HEK293T (cell line): ENCODE results near the gene GALNT14.

Experiments used
- CTCF ChIA-PET: fragments of 350-600 bp; formaldehyde crosslinking; extraction: SDS; loops from one replicate; lab custom pipeline; 2021; ENCODE audit warnings: antibody characterized with exemption, inconsistent platforms; lab: Yijun Ruan, JAX
- POLR2A ChIA-PET: fragments of 350-600 bp; formaldehyde crosslinking; extraction: SDS; loops from one replicate; lab custom pipeline; 2020; ENCODE audit warnings: antibody characterized with exemption, inconsistent platforms; lab: Yijun Ruan, JAX
- DNase-seq: peaks from one replicate; pipeline ENCODE4 v3.0.0; 2012; ENCODE audit warnings: mixed read lengths; ENCODE audit errors: extremely low spot score
- ARNT ChIP-seq: fragments of 450-650 bp; IDR thresholded peaks from 2 replicates; pipeline ENCODE4 v1.6.1; 2017; ENCODE audit warnings: mild to moderate bottlenecking
- BHLHE40 ChIP-seq: fragments of 450-650 bp; IDR thresholded peaks from 2 replicates; pipeline ENCODE4 v1.6.1; 2016; ENCODE audit warnings: mild to moderate bottlenecking, moderate library complexity, borderline replicate concordance
- CTBP1 ChIP-seq: fragments of 450-650 bp; IDR thresholded peaks from 2 replicates; pipeline ENCODE4 v1.6.1; 2016; ENCODE audit warnings: borderline replicate concordance
- ELF4 ChIP-seq: fragments of 450-650 bp; IDR thresholded peaks from 2 replicates; pipeline ENCODE4 v1.6.1; 2017; ENCODE audit warnings: antibody characterized with exemption
- FOXA1 ChIP-seq: fragments of 450-650 bp; IDR thresholded peaks from 2 replicates; pipeline ENCODE4 v1.6.1; 2016; ENCODE audit warnings: mild to moderate bottlenecking
- FOXK2 ChIP-seq: fragments of 450-650 bp; IDR thresholded peaks from 2 replicates; pipeline ENCODE4 v1.6.1; 2016; ENCODE audit warnings: mild to moderate bottlenecking
- FOXM1 ChIP-seq: fragments of 450-650 bp; IDR thresholded peaks from 2 replicates; pipeline ENCODE4 v1.6.1; 2017; ENCODE audit warnings: mild to moderate bottlenecking, borderline replicate concordance
- HDGF ChIP-seq: fragments of 450-650 bp; IDR thresholded peaks from 2 replicates; pipeline ENCODE4 v1.6.1; 2017; ENCODE audit warnings: antibody characterized with exemption, borderline replicate concordance
- L3MBTL2 ChIP-seq: fragments of 450-650 bp; conservative IDR thresholded peaks from 2 replicates; pipeline ENCODE4 v1.6.1; 2016; ENCODE audit warnings: mild to moderate bottlenecking
- LEF1 ChIP-seq: fragments of 450-650 bp; IDR thresholded peaks from 2 replicates; pipeline ENCODE4 v1.6.1; 2017; ENCODE audit warnings: mild to moderate bottlenecking, borderline replicate concordance
- NFRKB ChIP-seq: fragments of 450-650 bp; IDR thresholded peaks from 2 replicates; pipeline ENCODE4 v1.6.1; 2016; ENCODE audit warnings: mild to moderate bottlenecking, moderate library complexity
- SP1 ChIP-seq: fragments of 450-650 bp; IDR thresholded peaks from 2 replicates; pipeline ENCODE4 v1.6.1; 2017
- SUZ12 ChIP-seq: fragments of 450-650 bp; IDR thresholded peaks from 2 replicates; pipeline ENCODE4 v1.6.1; 2016; ENCODE audit warnings: mild to moderate bottlenecking
- TARDBP ChIP-seq: fragments of 450-650 bp; IDR thresholded peaks from 2 replicates; pipeline ENCODE4 v1.6.1; 2016
- ZNF384 ChIP-seq: fragments of 450-650 bp; IDR thresholded peaks from 2 replicates; pipeline ENCODE4 v1.6.1; 2016
- TF ChIP-seq, protein P1 (sequence below): fragments of 450-650 bp; IDR thresholded peaks from 2 replicates; pipeline ENCODE4 v1.6.1; 2016

GALNT14 gene

GRCh38 chr2:31028417-31028816, 109.8 kb downstream of the GALNT14 start:
- ChIA-PET CTCF (interaction anchor here (0.6 kb wide), 1 partner anchor 1085 kb away, joined by 3 read pairs; no protein-coding TSS in a partner anchor), POLR2A (no interaction called here)
- TF ChIP-seq HDGF (no peak), LEF1 (no peak), L3MBTL2 (no peak)
- no peak for DNase-seq

DNA sequence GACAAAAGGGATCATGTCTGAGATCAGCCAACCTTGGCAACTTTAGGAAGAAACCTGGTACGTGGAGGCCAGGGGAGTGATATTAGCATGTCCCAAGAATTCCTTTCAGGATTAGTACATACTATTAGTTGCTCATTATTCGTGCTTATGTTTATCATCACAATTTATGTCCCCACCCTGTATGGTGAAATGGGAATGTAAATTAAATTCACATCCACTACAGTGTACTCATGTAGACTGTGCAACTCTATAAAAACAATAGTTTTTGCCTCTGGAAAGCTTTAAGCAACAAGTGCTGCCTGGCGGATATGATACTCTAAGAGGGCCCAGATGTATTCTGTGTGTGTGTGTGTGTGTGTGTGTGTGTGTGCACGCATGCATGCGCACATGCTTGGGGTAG, 110.7 kb downstream of the GALNT14 start:
- no peak for DNase-seq
- CTCF ChIA-PET: no interaction called here
- POLR2A ChIA-PET: no interaction called here
- no peak for TF ChIP-seq NFRKB
- TF ChIP-seq ARNT: no peak
- TF ChIP-seq BHLHE40: no peak
- TF ChIP-seq TARDBP: no peak
- TF ChIP-seq L3MBTL2: no peak
- no peak for TF ChIP-seq FOXK2
- TF ChIP-seq FOXA1: no peak
- no peak for TF ChIP-seq LEF1
- TF ChIP-seq CTBP1: no peak
- TF ChIP-seq HDGF: no peak
- TF ChIP-seq ZNF384: no peak
- TF ChIP-seq, protein P1, sequence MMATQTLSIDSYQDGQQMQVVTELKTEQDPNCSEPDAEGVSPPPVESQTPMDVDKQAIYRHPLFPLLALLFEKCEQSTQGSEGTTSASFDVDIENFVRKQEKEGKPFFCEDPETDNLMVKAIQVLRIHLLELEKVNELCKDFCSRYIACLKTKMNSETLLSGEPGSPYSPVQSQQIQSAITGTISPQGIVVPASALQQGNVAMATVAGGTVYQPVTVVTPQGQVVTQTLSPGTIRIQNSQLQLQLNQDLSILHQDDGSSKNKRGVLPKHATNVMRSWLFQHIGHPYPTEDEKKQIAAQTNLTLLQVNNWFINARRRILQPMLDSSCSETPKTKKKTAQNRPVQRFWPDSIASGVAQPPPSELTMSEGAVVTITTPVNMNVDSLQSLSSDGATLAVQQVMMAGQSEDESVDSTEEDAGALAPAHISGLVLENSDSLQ: no peak

DNA sequence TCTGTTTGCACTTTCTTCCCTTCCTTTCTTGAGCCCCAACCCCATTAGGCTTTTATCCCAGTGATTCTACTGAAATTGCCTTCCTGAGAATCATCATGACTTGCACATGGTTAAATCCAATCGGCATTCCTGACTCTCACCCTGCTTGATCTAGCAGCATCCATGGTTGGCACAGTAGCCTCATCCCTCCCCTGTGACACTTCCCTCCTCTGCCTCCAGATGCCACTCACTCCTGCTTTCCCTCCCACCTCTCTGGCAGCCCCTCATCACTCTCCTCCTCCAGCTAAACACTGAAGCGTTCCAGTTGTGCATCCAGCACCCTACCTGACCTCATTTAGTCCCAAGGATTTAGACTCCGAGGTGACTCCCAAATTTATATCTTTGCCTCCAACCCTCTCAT, 114.7 kb downstream of the GALNT14 start:
- POLR2A ChIA-PET: no interaction called here
- CTCF ChIA-PET: no interaction called here
- no peak for TF ChIP-seq FOXA1
- TF ChIP-seq FOXK2: no peak
- no peak for TF ChIP-seq ARNT
- TF ChIP-seq FOXM1: no peak
- TF ChIP-seq ZNF384: no peak
- TF ChIP-seq LEF1: no peak
- no peak for TF ChIP-seq BHLHE40
- TF ChIP-seq ELF4: no peak
- TF ChIP-seq CTBP1: no peak
- TF ChIP-seq TARDBP: no peak
- DNase-seq: no peak

DNA sequence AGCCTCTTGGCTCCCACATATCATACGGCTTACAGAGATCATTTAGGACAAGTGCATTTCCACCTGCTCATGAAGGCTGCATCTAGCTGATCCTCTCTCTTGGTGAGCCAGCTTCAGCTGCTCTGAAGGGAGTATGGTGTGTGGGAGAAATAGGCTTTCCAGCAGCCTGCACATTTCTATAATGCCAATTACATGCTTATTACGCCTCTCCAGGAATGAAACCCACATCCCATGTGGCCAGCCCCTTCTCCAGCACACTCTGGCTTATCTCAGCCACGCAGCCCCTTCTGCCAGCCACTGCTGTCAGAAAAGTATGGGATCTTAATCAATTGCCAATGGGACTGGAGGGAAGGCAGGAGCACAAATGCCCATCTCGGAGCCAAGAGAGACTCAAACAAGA, 117.5 kb downstream of the GALNT14 start:
- ChIA-PET CTCF (no interaction called here), POLR2A (no interaction called here)
- no peak for DNase-seq
- TF ChIP-seq FOXA1: no peak
- TF ChIP-seq SP1: no peak
- TF ChIP-seq NFRKB: no peak
- no peak for TF ChIP-seq ELF4
- TF ChIP-seq TARDBP: no peak
- no peak for TF ChIP-seq CTBP1
- no peak for TF ChIP-seq FOXK2
- TF ChIP-seq BHLHE40: no peak
- TF ChIP-seq, protein P1: no peak
- TF ChIP-seq L3MBTL2: no peak
- TF ChIP-seq FOXM1: no peak
- TF ChIP-seq SUZ12: no peak

DNA sequence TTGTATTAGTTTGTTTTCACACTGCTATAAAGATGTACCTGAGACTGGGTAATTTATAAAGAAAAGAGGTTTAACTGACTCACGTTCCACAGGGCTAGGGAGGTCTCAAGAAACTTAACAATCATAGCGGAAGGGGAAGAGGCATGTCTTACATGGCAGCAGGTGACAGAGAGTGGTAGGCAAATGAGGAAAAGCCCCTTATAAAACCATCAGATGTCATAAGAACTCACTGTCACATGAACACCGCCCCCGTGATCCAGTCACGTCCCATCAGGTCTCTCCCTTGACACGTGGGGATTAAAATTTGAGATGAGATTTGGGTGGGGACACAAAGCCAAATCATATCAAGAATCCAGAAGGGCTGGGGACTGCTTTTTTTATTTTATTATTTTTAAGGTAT, 120.0 kb downstream of the GALNT14 start:
- no peak for DNase-seq
- ChIA-PET CTCF (no interaction called here), POLR2A (no interaction called here)
- TF ChIP-seq LEF1: no peak
- no peak for TF ChIP-seq BHLHE40
- TF ChIP-seq FOXK2: no peak
- no peak for TF ChIP-seq HDGF
- no peak for TF ChIP-seq FOXM1
- no peak for TF ChIP-seq FOXA1
- TF ChIP-seq NFRKB: no peak
- no peak for TF ChIP-seq SP1
- TF ChIP-seq CTBP1: no peak
- no peak for TF ChIP-seq ARNT

DNA sequence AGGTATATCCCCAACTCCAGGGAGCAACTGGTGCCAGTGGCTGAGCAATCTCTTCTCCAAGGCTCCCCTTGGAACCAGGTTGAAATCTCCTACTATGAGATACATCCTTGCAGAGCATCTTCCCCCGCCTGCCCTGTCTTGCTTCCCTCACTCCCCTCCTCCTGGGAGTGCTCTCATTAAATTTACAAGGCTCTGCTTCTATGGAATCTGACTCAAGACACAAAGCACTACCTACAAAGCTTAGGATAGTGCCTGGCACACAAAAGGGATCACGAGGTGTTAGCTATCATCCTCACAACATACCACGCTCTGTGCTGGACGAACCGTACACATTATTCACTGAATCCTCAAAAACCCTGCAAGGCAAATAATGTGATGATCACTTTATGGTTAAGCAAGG, 121.6 kb downstream of the GALNT14 start:
- ChIA-PET POLR2A (no interaction called here), CTCF (no interaction called here)
- TF ChIP-seq SP1: no peak
- TF ChIP-seq, protein P1: no peak
- no peak for TF ChIP-seq SUZ12
- no peak for TF ChIP-seq ZNF384
- no peak for TF ChIP-seq CTBP1
- no peak for TF ChIP-seq ELF4
- TF ChIP-seq FOXM1: no peak
- TF ChIP-seq ARNT: no peak
- TF ChIP-seq TARDBP: no peak
- TF ChIP-seq BHLHE40: no peak
- TF ChIP-seq L3MBTL2: no peak
- TF ChIP-seq NFRKB: no peak
- DNase-seq: no peak

DNA sequence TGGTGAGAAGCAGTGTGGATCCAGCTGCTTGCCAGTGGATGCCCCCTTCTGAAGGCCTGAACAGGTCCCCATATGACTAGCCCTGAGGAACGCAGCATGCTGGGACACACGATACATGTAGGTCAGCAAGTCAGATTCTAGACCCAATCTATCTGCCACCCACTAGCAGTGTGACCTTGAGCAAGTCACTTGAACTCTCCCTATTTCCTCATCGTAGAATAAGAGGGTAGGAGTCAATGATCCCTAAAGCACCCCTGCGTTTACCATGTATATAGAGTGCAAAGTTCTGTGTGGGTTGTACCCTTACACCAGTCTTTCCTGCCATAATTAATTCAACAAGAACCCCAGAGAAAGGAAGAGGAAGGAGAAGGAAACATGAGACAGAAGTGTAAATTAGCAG, 123.7 kb downstream of the GALNT14 start:
- ChIA-PET POLR2A (no interaction called here), CTCF (no interaction called here)
- no peak for TF ChIP-seq CTBP1
- no peak for TF ChIP-seq L3MBTL2
- TF ChIP-seq ZNF384: no peak
- TF ChIP-seq FOXA1: no peak
- no peak for TF ChIP-seq ARNT
- TF ChIP-seq ELF4: no peak
- no peak for TF ChIP-seq NFRKB
- no peak for TF ChIP-seq SP1
- TF ChIP-seq, protein P1: no peak
- TF ChIP-seq FOXK2: no peak
- TF ChIP-seq LEF1: no peak
- no peak for TF ChIP-seq TARDBP
- TF ChIP-seq SUZ12: no peak
- no peak for TF ChIP-seq HDGF
- no peak for TF ChIP-seq FOXM1
- TF ChIP-seq BHLHE40: no peak
- DNase-seq: no peak
